AG09319 (cell line): ENCODE measurements around the gene FNDC1.

ENCODE experiments used
- DNase-seq: peaks from one replicate; pipeline ENCODE4 v3.0.0-alpha.2; 2010; ENCODE audit warnings: low read depth; ENCODE audit errors: extremely low read depth
- TF ChIP-seq, protein P1 (sequence below): IDR thresholded peaks from 2 replicates; pipeline ENCODE4 v1.5.1; 2011; ENCODE audit warnings: low read depth, mild to moderate bottlenecking, inconsistent platforms, low read length, moderate library complexity

FNDC1 gene

DNA sequence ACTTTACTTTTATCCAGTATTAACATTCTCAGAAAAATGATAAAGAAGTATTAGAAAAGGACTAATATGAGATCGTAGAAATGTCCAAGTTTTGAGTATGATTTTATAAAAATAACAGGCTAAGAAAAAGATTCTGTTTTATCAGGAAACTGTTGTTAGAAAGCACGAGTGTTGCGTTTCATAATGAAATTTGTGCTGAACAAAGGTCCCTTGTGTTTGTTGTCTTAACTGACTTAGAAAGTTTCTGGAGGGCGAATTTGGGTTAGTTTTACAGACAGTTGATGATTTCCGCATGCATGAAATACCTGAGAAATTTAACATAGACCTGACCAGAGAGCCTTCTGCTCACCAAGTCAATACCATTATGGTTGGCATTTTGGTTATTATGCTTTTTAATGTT lies 136.0 kb downstream of the FNDC1 start:
- TF ChIP-seq, protein P1, sequence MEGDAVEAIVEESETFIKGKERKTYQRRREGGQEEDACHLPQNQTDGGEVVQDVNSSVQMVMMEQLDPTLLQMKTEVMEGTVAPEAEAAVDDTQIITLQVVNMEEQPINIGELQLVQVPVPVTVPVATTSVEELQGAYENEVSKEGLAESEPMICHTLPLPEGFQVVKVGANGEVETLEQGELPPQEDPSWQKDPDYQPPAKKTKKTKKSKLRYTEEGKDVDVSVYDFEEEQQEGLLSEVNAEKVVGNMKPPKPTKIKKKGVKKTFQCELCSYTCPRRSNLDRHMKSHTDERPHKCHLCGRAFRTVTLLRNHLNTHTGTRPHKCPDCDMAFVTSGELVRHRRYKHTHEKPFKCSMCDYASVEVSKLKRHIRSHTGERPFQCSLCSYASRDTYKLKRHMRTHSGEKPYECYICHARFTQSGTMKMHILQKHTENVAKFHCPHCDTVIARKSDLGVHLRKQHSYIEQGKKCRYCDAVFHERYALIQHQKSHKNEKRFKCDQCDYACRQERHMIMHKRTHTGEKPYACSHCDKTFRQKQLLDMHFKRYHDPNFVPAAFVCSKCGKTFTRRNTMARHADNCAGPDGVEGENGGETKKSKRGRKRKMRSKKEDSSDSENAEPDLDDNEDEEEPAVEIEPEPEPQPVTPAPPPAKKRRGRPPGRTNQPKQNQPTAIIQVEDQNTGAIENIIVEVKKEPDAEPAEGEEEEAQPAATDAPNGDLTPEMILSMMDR, result no peak

DNA sequence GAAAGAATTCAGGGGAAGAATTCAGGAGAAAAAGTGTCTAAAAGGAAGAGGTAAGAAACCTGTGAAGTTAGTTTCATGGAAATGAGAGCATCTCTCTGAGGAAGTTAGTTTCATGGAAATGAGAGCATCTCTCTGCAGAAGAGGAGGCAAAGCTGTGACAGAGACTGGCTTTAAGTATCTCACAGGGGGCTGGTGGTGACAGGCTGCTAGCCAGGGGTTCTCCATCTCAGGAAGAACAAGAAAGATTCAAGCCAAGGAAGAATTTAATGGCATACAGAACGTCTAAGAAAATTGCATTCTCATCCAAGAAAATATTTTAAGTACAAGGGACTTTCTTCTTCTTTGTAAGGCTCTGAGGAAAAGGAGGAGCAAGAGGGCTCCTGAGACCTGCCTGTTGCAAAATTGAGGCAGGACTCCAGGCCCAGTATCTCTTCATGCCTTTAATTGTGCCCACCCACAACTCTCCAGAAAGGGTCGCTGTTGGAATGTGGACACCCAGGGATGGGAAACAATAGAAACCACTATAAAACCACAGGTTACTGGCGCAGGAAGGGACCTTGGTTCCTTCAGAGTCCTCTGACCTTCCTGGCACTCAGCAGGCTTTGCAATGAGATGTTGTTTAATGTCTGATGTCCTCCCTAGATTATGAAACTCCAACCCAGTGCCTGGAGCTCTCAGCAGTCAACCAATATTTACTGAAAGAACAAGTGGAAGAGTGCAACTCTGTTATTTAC lies 136.8 kb downstream of the FNDC1 start:
- TF ChIP-seq, protein P1, result no peak

More for the DNA sequence above, 136.0 kb downstream of the FNDC1 start:
- DNase-seq, result no peak

GRCh38 chr6:159307246-159307790 lies 138.1 kb downstream of the FNDC1 start:
- DNase-seq, result peak; percentile 50

More for the DNA sequence above, 136.8 kb downstream of the FNDC1 start:
- no peak for DNase-seq

DNA sequence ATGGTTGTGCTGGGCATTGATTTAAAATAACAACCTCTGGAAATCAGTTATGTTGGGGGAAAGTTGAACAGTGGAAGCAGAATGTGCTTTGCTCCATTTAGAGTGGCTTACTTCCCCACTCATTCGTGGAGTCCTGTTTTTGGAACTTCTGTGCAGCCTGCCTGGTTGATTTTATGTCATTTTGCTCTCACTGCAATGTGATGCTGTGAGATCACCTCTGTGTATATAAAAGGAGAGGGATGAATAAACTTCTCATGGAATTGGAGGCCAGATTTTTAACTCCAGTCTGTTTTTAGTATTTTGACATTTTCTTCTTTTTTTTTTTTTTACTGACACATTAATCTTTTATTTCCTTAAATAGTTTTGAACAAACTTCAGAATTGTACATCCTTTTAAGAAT lies 139.0 kb downstream of the FNDC1 start:
- TF ChIP-seq, protein P1, result no peak
- DNase-seq, result no peak

More at GRCh38 chr6:159307246-159307790, 138.1 kb downstream of the FNDC1 start:
- TF ChIP-seq, protein P1, result no peak

DNA sequence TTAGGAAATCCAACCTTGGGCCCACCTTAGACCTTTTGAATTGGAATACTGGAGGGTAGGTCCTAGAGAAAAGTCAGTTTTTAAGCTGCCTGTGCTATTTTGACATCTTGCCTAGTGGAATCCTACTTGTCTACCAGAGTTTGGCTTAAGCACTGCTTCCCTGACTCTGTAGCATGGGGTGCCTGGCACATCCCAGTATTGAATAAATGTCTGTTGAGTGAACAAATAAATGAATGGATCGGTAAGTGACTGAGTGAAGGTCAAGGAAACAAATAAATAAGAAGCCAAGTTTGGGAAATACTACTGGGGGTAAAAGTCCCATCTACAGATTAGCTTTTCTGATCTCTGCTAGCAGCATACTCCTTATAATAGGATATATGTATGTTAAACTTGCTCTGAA lies 140.5 kb downstream of the FNDC1 start:
- no peak for DNase-seq

DNA sequence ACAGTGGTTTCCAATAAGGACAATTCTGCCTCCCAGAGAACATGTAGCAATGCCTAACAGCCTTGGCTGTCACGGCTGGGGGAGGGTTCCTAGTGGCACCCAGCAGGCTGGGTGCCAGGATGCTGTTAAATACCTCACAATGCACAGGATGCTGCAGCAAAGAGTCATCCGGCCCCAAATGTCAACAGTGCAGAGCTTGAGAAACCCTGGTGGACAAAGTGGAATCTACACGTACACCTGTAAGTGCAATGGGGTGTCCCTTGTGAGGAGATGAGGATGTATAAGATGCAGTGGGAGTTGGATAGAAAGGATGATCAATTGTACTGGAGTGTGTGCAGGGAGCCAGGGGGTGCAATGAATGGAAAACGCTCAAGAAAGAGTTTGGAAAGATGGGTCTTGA lies 142.4 kb downstream of the FNDC1 start:
- TF ChIP-seq, protein P1, result no peak
- no peak for DNase-seq

More for the DNA sequence above, 140.5 kb downstream of the FNDC1 start:
- TF ChIP-seq, protein P1, result no peak

DNA sequence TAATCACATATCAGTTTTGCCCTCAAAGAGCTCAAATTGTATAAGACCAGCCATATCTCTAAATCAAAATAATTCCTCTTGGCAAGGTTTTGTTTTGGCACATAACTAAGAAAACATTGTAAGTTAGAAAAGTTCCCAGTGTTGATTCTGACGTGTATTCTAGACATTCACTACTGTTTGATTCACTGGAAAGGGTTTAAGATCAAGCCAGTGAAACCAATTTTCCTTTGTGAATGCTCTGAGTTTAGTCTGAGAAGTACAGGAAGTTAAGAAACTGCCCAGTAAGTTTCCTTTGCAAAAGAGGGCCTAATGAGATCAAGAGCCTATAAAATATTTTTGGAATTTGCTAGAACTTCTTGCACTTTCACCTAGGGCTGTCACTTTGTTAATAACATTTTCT lies 143.0 kb downstream of the FNDC1 start:
- DNase-seq, result no peak
- TF ChIP-seq, protein P1, result no peak
